ENCODE measurements around the gene SHH. TPM values are rescaled to one million over a fixed set of nuclear protein-coding genes. Genes with fewer than 3 reads are reported as not detected.

The SHH gene
- not detected for total RNA-seq

GRCh38 chr7:155811895-155812761 lies at the start of gene SHH:
SHH (minus strand) TSS chr7:155812463; CDS start chr7:155812122, 341 bp downstream.
- CTCF ChIA-PET, result interaction anchor here (0.6 kb wide), 1 partner anchor 150 kb away, joined by 3 read pairs; no protein-coding TSS in a partner anchor
- DNase-seq, result no peak
- peaks cover 66% of the 10 kb centered on the region for H3K27me3 Mint-ChIP-seq
- no peaks in the 10 kb centered on the region for H3K9me3 Mint-ChIP-seq
- POLR2A ChIA-PET, result no interaction called here
- H3K27ac Mint-ChIP-seq, result no peak within 1 kb of the TSS
- peaks cover 20% of the 10 kb centered on the region for H3K4me1 Mint-ChIP-seq
- no peaks in the 10 kb centered on the region for H3K36me3 Mint-ChIP-seq (ENCODE audit: low read depth)
- H3K4me3 Mint-ChIP-seq, result peak within 1 kb of the TSS; percentile 6

DNA sequence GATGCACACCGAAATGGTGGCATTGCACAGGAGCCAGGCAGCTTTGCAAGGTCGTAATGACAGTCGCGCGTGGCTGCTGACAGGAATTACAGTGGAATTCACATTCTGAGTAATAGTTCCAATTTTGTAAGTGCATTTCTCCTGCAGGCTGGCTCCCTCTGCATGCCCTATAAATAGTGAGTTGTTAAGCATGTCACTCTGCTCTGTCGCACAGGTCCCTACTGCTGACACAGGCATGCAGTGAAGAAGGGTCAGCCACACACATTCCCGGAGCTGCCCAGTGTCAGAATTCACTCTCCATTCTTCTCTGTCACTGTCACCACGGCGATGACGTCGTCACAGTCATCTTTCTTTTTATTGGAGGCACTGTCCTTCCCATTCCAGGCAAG lies 49.2 kb upstream of the SHH start:
- no peaks in the 10 kb centered on the region for H3K9me3 Mint-ChIP-seq
- CTCF ChIA-PET, result no interaction called here
- H3K4me3 Mint-ChIP-seq, result no peak overlapping the region
- H3K4me1 Mint-ChIP-seq, result no peaks in the 10 kb centered on the region
- H3K27ac Mint-ChIP-seq, result no peak overlapping the region
- H3K36me3 Mint-ChIP-seq (ENCODE audit: low read depth), result no peaks in the 10 kb centered on the region
- POLR2A ChIA-PET, result no interaction called here
- DNase-seq, result peak; percentile 4
- peaks cover 2% of the 10 kb centered on the region for H3K27me3 Mint-ChIP-seq

DNA sequence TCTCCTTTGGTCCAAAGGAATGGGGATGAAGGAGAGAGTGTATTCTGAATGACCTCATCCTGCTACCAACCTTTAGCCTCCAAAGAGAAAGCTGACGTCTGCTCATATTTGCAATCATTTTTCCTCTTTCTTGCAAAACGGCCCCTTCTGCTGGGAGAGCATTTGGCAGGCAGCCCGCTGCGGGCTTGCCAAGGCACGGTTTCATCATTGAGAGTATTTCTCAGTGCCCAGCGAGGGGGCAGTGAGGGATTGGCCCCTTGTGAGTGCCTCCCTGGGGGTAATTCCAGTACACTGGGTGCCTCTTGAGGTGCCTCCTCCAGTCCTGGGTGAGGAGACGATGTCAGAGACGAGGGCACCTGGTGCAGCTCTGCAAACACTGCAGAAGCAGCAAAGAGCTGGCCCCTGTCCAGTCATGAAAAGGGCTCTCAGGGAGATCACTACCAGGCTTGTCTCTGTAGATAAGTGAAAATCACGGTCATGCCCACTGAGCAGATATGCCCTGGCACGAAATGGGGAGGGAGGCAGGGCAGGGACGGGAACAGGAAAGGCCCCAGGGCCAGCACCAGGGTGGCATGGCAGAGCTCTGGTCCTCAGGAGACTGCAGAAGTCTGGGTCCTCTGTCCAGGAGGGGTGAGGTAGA lies 48.7 kb upstream of the SHH start:
- CTCF ChIA-PET, result no interaction called here

DNA sequence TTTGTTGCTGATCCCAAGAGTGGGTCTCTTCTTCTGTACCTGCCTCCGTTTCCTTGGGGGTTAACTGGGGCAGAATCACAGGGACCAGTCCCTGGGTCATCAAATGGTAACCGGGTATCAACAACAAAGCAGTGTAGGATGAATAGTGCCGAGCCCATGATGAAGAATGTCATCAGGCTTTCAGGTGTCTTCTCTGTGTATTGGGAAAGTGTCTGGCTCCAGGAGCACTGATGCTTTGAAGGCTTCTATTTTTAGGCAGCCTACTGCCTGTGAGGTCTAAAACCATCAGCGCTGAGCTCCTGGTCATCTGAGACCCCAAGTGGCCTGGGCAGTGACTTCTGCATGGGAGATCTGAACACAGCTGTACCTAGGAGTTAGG lies 48.2 kb upstream of the SHH start:
- ChIA-PET POLR2A (no interaction called here), CTCF (no interaction called here)
- Mint-ChIP-seq H3K9me3 (no peaks in the 10 kb centered on the region), H3K4me1 (no peaks in the 10 kb centered on the region), H3K27me3 (peaks cover 6% of the 10 kb centered on the region), H3K27ac (no peak overlapping the region), H3K4me3 (no peak overlapping the region), H3K36me3 (ENCODE audit: low read depth) (no peaks in the 10 kb centered on the region)
- peak; percentile 1 for DNase-seq

More for the DNA sequence above, 48.7 kb upstream of the SHH start:
- DNase-seq, result peak; percentile 2
- Mint-ChIP-seq H3K4me1 (no peaks in the 10 kb centered on the region), H3K36me3 (ENCODE audit: low read depth) (no peaks in the 10 kb centered on the region), H3K4me3 (no peak overlapping the region), H3K27ac (no peak overlapping the region), H3K27me3 (peaks cover 3% of the 10 kb centered on the region), H3K9me3 (no peaks in the 10 kb centered on the region)
- POLR2A ChIA-PET, result no interaction called here

DNA sequence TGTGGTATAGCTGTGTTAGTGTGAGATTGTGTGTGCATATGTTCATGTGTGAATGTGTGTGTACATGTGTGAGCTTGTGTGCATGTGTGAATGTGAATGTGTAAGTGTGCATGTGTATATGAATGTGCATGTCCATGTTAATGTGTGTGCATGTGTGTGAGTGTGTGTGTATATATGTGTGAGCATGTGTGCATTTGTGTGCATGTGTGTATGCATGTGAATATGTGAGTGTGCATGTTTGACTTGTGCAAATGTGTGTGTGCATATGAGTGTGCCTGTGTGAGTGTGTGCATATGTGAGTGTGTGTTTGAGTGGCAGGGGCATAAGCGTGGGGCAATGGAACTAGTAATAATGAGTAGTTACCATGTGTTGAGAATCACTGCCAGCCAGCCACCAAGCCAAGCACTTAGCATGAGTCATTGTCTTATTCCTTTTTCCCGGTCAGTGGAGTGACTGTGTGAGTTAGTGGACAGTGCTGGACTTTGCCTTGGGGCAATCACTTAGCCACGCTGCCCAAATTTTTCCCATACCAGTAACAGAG lies 46.3 kb upstream of the SHH start:
- no peaks in the 10 kb centered on the region for H3K9me3 Mint-ChIP-seq
- H3K27ac Mint-ChIP-seq, result no peak overlapping the region
- DNase-seq, result peak; percentile 2
- no peaks in the 10 kb centered on the region for H3K4me1 Mint-ChIP-seq
- H3K4me3 Mint-ChIP-seq, result no peak overlapping the region
- POLR2A ChIA-PET, result no interaction called here
- no peaks in the 10 kb centered on the region for H3K36me3 Mint-ChIP-seq (ENCODE audit: low read depth)
- CTCF ChIA-PET, result interaction anchor here (0.6 kb wide), 1 partner anchor 217 kb away, joined by 3 read pairs; no protein-coding TSS in a partner anchor
- H3K27me3 Mint-ChIP-seq, result peaks cover 10% of the 10 kb centered on the region

DNA sequence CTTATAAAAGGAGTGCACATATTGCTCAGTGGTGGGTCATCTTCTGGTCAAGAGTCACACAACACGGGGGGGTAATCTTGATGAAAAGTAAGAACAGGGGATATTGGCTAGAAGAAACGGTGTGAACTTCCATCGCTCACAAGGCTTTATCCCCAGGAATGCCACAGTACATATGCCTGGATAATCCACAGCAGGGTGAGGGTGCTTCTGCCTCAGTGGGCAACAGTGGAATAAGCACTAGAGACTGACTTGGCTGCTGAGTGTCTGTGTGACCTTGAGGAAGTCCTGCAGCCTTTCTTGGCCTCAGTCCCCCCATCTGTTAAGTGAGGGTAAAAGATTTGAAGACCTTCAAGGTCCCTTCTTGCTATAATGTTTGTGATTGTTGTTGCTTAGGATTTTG lies 44.9 kb upstream of the SHH start:
- H3K27ac Mint-ChIP-seq, result no peak overlapping the region
- H3K4me3 Mint-ChIP-seq, result no peak overlapping the region
- peaks cover 10% of the 10 kb centered on the region for H3K27me3 Mint-ChIP-seq
- ChIA-PET POLR2A (no interaction called here), CTCF (no interaction called here)
- no peaks in the 10 kb centered on the region for H3K9me3 Mint-ChIP-seq
- H3K36me3 Mint-ChIP-seq (ENCODE audit: low read depth), result no peaks in the 10 kb centered on the region
- no peaks in the 10 kb centered on the region for H3K4me1 Mint-ChIP-seq
- DNase-seq, result no peak

DNA sequence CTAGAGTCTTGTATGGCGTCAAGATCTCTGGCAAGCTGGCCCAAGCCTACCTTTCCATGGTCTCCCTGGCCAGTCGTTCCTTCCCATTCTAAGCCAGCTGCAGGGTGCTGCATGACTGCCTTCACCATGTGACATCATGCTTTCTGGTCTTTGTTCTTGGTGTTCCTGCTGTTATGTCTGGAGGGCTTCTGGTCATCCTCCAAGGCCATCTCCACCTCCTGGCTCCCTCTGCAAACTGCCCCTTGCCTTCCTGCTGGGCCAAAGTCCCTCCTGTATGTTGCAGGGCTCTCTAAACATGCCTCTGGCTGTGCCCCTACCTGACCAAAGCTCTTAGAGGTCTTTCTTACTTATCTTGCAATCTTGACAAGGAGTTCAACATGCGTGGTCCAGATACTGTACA lies 44.4 kb upstream of the SHH start:
- Mint-ChIP-seq H3K27me3 (peaks cover 9% of the 10 kb centered on the region), H3K27ac (no peak overlapping the region), H3K4me1 (no peaks in the 10 kb centered on the region), H3K9me3 (no peaks in the 10 kb centered on the region), H3K36me3 (ENCODE audit: low read depth) (no peaks in the 10 kb centered on the region), H3K4me3 (no peak overlapping the region)
- ChIA-PET POLR2A (no interaction called here), CTCF (no interaction called here)
- DNase-seq, result peak; percentile 2

DNA sequence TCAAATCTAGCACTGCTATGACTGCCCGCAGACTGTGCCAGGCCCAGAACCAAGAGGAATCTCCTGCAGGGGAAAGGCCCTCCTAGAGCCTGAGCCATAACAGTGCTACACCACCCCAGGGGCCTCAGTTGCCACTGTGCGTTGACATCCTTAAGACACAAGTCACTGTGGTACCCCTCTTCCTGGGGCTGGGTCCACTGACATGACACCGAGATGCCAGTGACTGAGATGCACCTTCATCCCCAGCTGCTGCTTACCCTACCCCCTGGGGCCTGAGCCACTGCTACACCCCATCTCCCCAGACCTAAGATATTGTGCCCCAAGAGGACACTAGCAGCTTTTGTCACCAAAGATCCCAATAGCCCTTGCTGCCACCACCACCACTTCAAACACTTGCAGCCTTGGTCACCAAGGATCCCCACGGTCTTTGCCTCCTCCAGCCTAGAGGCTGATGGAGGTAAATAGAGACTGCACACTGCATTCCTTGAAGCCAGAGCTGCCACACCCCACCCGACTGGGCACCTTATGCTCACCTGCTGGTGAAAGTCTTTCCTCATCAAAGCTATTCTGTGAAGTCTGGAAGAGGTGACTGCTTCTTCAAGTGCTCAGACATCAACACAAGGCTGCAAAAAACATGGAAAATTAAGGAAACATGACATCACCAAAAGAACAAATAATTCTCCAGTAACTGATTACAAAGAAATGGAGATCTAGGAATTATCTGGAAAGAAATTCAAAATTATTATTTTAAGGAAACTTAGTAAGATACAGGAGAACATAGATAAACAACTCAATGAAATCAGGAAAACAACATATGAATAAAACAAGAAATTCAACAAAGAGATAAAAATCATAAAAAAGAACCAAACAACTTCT lies 40.4 kb upstream of the SHH start:
- DNase-seq, result peak; percentile 2
- no peaks in the 10 kb centered on the region for H3K4me1 Mint-ChIP-seq
- ChIA-PET POLR2A (no interaction called here), CTCF (no interaction called here)
- peaks cover 8% of the 10 kb centered on the region for H3K27me3 Mint-ChIP-seq
- H3K9me3 Mint-ChIP-seq, result no peaks in the 10 kb centered on the region
- no peaks in the 10 kb centered on the region for H3K36me3 Mint-ChIP-seq (ENCODE audit: low read depth)
- H3K4me3 Mint-ChIP-seq, result no peak overlapping the region
- H3K27ac Mint-ChIP-seq, result no peak overlapping the region

DNA sequence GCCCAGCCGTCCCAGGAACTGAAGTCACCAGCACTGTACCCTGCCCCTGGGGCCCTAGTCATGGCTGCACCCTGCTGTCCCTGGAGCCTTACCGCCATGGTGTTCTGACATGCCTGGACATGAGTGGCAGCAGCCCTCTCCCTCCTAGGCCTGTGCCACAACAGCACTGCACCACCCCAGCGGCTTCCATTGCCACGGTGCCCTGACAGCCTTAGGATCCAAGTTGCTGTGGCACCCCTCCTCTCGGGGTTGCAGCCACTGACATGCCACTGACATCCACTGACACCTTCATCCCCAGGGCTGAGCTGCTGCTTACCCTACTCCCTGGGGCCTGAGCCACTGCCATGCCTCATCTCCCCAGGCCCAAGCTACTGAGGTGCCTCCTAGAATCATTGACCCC lies 39.6 kb upstream of the SHH start:
- DNase-seq, result no peak
- Mint-ChIP-seq H3K27ac (no peak overlapping the region), H3K4me3 (no peak overlapping the region), H3K4me1 (no peaks in the 10 kb centered on the region), H3K9me3 (no peaks in the 10 kb centered on the region), H3K36me3 (ENCODE audit: low read depth) (no peaks in the 10 kb centered on the region), H3K27me3 (peaks cover 8% of the 10 kb centered on the region)
- ChIA-PET CTCF (no interaction called here), POLR2A (no interaction called here)

DNA sequence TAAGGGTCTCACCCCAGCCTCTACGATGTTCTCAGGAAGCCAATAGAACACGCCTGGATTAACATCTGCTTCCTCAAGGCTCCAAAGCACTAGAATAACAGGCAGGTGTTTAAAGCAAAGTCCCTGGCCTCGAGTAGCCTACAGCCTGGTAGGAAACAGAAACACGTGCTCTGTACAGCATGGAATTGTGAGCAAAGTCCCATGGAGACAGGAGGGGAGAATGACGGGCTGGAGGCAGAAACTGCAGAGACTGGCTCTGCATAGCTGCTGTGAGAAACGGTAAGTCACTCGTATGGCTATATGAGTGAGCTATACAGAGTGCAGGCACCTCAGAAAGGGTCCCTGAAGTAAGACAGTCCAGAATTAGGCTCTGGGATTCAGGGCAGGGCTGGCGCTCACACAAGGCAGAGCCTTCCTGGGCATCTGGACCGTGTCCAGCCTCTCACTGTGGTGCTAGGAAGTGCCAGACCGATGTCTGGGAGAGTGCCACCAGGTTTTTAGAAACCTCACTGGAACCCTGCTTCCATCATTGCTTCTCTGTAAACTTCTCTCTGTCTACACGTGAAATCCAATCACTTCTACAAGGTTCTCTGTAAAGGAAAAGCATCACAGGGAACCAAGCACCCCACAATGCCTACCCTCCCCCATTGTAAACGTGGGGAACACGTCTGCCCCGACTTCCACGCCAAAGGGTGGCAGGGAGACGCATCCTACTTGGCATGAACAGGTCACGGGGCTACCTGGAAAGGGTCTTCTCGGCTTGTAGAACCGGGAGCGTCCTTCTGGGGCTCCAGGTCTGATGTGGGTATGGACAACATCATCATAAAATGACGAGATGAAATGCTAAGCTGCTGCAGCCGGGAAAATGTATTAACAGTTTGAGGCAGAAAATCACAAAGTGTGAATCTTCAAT lies 38.8 kb upstream of the SHH start:
- no peaks in the 10 kb centered on the region for H3K9me3 Mint-ChIP-seq
- no peaks in the 10 kb centered on the region for H3K4me1 Mint-ChIP-seq
- ChIA-PET POLR2A (no interaction called here), CTCF (no interaction called here)
- no peaks in the 10 kb centered on the region for H3K36me3 Mint-ChIP-seq (ENCODE audit: low read depth)
- peaks cover 7% of the 10 kb centered on the region for H3K27me3 Mint-ChIP-seq
- H3K27ac Mint-ChIP-seq, result no peak overlapping the region
- H3K4me3 Mint-ChIP-seq, result no peak overlapping the region
- DNase-seq, result no peak

- Mint-ChIP-seq H3K27me3 (peaks cover 3% of the 10 kb centered on the region), H3K9me3 (no peaks in the 10 kb centered on the region), H3K4me3 (no peak overlapping the region), H3K4me1 (no peaks in the 10 kb centered on the region), H3K36me3 (ENCODE audit: low read depth) (no peaks in the 10 kb centered on the region), H3K27ac (no peak overlapping the region)
- CTCF ChIA-PET, result no interaction called here
- POLR2A ChIA-PET, result no interaction called here
- no peak for DNase-seq
These were observed 37.8 kb upstream of the SHH start for GRCh38 chr7:155850001-155850436.
